CD4-positive, alpha-beta T cell treated with Interleukin-1 beta for 1 hour (primary cell): ENCODE measurements around the gene TRIM63.
A peak's percentile ranks its signal among the peaks of the same experiment; 100 is the strongest.

Experiments
- DNase-seq, 2 donors: peaks; one replicate each; pipeline ENCODE4 v3.0.0-alpha.2; 2020 to 2022

Gene TRIM63

DNA sequence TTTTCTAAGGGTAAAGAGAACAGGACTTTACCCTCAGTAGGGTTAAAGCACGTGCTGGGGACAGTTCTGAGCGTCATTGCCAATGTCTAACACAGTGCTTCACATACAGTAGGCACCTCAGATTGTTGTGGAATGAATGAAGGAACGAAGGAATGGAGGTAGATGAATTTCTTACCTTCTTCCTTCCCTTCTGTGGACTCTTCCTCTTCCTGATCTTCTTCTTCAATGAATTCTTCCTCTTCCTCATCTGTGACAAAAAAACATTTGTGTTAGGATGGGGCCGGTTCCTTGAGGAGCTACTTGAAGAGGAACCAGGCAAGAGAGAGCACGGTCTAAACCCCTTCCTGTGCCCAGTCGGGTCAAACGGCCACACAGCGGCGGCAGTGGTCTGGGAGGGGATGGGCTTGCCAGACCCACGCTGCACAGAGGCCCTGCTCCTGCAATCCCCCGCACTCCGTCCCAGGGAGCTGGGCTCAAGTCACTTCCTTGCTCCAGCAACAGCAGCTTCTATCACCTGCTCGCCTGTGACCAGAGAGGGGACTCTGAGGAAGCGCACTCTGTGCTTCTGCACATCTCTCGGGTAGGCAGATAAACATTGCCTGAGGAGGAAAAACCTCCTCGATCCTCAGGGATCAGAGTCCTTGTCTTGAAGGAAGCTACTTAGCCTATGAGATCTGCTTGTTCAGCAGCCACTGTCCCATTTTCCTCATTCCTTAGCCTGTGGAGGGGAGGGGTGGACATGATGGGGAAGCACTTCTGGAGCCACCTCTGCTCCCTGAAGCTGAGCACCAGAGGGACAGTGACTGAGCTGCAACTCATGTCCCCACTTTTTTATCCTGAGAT is 13.5 kb downstream of the TRIM63 start:
- DNase-seq: no peak

DNA sequence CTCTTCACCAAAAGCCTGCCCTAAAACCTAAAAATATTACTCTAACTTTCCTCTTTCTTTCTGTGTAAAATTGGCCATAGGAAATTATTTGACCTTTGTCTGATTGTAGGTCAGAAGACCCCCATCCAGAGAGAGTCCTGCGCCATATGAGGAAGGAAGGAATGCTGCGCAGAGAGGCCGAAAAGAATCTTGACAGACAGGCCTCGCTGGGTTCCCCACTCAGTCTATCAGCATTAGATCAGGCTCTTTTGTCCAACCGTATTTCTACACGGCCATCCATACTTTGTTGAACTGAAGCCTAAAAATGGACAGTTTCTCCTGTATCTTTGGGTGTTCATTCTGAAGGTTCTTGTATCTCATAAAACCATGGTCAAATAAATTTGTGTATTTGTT is 17.2 kb downstream of the TRIM63 start:
- DNase-seq: no peak

DNA sequence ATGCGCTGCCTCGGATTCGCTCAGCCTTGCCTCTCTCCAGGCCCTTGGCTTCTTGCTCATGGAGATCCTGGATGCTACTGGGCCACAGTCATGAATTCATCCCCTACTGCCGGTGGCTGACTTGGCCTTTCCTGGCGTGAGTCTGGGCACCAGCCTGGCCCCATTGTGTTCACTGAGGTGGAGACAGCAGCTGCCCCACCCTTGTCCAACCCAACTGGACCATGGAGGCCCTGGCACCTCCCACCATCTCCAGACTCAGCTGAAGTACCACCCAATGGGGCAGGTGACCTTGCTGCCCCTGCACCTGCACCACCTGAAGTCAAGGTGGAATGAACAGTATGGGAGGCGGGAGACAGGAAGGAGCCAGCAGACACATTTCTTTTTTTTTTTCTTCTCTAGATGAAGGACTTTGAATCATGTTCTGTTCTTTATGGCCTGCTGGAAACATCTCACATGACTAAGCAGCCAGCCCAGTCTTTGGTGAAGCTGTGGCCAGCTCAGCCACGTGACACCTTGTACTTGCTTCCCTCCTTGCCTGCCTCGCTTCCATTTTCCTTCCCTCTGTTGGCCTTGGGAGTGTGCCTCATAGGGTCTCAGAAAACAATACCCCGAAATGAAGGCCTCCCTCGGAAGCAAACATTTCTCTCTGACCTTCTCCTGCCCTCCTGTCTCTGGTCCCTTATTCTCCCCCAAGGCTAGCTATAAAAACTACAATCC is 17.7 kb downstream of the TRIM63 start:
- DNase-seq: no peak

DNA sequence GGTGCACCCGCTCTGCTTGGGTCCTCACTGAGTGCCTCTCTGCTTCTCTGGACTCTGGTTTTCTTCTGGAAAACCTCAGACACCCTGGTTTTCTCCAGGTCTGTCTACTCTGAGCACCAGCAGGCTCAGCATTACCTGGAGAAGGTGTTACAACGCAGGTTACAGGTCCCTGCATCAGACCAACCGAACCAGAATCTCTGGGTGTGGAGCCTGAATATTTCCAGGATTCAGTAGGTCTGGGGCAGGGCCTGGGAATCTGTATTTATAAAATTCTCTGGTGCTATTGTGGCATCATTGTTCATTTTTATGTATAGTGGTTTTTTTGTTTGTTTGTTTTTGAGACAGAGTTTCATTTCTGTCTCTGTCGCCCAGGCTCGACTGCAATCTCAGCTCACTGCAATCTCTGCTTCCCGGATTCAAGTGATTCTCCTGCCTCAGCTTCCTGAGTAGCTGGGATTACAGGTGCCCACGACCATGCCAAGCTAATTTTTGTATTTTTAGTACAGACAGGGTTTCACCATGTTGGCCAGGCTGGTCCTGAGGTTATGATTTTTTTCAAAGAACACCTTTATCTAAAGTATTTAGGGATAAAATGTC is 20.1 kb downstream of the TRIM63 start:
- no peak for DNase-seq

DNA sequence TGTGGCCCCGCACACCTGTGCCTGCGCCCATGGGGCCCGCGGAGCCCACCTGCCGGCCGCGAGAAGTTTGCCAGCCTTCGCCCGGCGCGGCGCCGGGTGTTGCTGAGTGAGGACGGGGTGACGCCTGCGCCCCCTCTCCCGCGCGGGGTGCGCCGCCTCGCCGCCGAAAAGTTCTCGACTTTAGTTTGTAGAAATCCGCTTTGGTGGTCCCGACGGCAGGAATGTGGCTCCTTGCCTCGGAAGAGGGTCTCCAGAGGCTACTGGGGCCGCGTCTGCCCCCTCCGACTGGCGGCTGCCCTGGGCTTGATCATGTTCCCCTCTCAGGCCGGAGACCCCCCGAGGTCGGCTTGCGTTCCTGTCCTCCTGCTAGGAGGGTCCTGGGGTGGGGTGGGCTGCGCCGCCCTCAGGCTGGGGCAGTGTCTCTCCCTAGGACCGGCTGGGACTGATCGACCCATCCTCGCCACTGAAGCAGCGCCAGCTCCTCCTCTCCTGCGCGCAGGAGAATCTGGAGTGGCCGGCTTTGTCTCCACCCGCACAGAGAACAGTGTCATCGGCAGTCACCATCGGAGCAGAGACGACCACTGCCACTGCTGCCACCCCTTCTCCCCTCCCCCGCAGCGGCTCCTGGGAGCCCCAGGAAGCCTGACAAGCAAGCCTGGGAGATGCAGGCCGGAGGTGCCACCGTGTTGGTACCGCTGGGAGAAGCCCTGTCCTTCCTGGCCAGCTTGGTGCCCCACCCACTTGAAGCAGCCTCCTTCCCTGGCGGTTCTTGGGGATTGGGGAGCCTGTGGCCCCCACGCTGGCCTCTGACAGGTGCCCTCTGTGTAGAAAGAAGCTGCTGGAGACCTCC is 21.0 kb downstream of the TRIM63 start:
- DNase-seq: no peak

DNA sequence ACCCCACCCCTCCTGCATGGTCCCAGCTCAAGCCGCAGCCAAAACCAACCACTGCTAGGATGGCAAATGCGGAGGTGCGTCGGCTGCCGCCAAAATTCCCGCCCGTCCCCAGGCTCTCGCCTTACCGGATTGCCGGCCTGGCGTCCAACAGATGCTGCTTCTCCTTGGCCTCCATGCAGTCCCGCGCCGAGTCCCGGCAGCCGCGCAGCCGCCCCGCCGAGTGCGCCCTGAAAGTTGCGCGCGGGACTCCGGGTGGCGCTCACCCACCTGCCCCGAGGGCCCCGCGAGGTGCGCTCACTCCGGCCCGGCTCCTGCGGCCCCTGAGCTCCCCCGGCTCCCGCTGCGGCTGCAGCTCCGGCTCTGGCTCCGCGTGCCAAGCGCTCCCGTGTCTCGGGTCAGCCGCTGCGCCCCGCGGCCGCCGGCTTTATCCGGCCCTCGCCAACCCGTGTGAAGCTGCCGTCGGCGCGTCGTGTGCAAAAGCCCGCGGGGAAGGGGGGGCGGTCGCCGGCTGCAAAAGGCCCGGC is 21.6 kb downstream of the TRIM63 start, which contains the start of gene SLC30A2:
SLC30A2 (minus strand) TSS at position 397 of the 524 bp plus-strand sequence; CDS start at position 175, 222 bp downstream.
- no peak for DNase-seq

DNA sequence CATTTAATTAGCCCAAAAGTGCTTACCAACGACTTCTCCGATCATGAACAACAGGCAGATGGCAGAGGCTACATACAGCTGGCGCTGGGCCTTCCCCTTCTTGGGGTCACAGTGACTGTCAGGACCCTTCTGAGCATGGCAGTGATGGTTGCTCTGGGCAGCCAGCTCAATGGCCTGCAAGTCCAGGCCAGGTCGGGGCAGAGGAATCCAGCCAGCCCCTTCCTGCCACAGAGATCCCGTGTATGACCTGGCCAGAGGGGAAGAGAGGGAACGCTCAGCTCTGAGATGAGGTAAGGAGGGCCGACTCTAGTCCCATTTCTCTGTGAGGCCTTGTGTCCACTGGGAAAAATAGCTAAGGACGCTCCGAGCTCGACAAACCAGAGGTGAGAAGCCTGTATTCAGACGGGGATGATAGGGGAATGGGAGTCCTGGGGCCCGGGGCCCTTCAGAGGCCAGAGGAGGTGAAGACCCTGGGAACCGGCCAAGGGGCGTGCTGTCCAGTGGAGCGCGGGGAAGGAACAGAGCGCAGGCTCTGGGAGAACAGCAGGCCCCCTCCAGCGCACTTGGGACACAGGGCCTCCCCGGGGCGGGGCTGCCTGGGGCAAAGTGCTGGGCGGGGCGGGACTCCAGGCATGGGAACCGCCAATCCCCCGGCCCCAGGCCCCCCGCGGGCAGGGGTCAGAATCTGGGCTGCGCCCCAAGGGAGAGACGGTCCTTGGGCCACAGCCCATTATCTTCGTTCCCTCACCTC is 22.3 kb downstream of the TRIM63 start:
- DNase-seq: no peak

DNA sequence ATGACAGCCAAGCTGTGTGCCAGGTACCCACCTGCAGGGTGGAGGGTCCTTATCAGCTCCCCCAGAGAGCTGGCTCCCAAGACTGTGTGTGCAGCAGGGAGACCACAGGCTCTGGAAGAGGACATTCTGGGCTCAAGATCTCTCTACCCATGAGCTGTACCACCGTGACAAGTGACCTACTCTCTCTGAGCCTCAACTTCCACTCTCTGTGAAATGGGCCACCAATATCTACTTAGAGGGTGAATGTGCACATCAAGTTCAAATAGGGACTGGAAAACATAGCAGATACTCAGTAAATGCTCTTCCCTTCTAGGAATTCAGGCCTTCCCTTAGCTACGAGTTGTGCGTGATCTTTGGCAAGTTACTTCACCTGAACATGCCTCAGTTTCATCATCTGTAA is 23.0 kb downstream of the TRIM63 start:
- DNase-seq: no peak

DNA sequence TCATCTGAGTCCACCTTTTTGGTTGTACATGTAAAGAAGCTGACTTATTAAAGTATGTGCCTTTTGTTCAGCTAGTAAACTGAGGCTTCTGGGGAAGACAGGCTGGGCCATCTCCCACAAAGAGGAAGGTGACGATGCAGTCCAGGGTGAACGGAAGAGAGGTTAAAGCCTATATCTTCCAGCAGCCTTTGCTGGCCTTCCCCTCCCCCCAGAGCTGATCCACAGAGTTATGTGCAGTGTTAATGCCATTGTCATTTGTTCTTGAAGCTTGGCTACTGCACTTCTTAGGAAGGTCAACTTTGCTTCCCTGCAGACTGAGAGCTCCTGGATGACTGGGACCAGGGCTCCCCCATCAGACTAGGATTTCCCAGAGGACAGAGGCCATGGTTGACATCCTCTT is 23.7 kb downstream of the TRIM63 start:
- no peak for DNase-seq

DNA sequence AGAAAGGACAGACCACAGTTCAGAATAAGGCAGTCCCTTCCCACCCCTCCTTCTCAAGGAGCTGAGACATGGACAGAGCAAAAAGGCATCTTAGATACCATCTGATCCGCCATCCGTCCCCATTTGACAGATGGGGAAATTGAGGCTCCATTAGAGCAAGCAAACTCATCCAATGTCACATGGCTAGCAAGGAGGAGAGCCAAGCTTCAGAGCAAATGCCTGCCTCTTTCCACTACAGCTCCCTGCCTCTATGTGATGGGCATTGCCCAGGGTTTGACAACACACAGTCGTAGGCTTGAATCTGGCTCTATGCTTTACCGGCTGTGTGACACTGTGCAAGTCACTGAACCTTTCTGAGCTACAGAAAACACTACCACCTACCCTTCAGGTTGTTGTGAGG is 25.5 kb downstream of the TRIM63 start:
- DNase-seq: no peak

DNA sequence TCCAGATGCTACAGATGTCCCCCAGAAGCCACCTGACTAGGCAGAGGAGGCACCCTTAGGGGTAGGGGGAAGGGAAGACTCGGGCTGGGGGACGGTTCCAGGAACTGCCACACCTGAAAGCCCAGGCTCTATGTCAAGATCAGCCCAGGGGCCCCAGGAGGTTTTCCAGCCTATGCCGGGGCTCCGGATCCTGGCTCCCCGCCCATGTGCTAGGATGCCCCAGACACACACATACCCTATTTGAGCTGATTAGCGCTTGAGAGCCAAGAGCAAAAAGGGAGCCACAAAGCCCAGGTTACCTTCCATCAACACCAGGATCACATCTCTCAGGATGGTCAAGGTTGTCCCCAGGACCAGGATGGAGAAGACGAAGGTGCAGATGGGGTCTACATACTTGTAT is 26.0 kb downstream of the TRIM63 start:
- DNase-seq: no peak

DNA sequence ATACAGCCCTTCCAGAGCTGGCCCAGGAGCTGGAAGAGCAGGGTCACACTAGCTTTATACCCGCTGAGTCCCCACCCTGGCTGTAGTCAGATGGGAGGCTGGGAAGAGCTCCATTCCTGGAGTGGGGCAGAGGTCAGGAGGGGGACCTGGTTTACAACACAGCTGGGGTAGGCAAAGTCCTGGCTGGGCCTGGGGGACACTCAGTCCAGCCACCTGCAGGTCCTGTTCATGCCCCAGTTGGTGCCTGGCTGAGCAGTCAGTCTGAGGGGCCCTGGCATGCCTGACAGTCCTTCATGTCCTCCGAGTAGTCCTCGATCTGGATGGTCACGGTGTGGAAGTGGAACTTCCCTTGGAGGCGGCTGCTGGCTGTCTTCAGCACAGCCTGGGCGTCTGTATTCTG is 28.5 kb downstream of the TRIM63 start:
- no peak for DNase-seq

DNA sequence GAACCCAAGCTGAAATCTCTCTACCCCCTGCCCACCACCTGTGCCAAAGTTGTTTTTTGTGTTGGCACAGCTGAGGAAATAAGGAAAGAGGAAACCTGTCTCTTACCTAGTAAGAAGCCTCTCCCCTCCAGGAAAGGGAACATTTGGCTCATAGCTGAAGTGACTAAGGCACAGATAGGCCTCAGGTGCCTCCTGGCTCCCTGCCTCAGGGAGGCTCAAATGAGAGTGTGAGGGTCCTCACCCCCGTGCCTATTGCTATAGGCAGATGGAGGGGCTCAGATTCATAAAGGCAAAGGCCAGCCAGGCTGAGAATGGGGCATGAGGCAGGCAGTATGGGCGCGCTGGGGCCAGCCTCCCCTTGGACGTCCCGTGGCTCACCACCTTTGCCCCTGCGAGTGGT is 29.0 kb downstream of the TRIM63 start:
- no peak for DNase-seq

DNA sequence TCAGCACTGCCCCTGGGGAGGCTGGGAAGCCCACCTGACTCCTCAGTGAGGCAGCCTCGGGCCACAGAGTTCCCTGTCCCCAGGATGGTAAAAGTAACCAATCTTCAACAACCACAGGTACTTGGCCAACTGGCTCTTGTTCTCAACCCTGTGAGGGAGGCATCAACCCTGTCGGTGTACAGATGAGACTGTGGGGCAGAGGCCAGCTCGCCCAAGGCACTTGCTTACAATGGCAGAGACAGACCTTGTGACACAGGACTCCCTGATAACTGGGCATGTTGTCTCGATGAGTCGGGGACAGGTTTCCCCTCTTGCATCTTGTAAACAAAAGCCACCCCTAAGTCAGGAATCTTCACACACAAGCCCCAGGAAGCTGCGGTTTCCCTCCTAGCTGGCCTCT is 29.5 kb downstream of the TRIM63 start:
- no peak for DNase-seq

DNA sequence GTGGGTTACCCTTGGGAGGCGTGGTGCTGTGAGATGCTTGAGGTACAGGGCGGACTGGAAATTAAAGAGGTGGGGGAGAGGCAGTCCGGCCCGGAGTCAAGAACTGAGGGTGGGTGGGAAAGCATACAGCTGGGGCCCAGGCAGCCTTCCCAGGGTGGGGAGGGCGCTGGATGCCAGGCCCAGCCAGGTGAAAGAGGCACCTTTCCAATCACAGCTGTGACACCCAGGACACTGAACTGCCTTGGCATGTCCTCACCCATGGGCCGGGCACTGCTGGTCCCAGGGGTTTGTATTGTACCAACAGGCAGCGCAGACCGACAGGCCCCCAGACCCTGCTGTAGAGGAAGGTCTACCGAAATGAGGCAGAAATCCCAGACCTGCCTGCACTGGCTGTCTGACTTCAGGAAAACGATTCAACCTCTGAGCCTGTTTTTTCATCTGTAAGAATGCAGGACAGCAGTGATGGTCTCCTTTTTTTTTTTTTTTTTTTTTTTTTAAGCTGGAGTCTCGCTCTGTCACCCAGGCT is 30.6 kb downstream of the TRIM63 start:
- no peak for DNase-seq

DNA sequence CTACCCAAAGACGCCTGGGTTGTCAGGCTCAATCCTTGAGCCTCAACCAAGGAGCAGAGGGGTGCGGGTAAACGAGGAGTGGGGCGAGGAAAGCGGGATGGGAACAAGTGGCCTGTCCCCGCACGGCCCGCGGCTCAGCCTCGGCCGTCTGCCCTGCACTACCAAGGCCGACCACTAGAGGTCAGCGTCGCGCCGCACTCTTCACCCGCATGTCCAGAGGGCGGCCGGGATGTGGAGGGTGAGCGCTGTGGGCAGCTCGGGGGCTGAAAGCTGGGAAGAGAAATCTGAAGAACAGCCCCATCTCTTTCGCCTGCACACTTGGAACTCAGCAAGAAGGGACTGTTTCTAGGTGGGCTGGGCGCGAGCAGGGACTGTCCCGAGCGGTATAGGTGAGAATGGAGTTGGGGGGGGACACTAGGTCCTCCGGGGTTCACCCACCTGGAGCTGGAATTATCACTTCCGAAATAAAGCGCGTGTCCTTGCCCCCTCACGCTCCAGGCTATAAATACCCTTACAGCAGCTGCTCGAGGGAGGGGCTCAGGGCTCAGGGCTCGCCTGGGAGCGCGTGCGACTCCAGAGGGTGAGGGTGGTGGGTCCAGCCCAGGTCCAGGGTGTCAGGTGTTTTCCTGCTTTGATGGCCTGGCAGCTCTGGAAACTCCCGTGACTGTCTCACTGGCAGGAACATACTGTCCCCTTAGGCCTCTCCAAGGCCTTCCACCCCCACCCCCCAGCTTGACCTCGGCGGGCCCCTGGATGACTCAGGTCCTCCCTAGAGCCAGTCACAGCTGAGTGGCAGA is 31.3 kb downstream of the TRIM63 start:
- DNase-seq: peak; percentile 71 to 79

DNA sequence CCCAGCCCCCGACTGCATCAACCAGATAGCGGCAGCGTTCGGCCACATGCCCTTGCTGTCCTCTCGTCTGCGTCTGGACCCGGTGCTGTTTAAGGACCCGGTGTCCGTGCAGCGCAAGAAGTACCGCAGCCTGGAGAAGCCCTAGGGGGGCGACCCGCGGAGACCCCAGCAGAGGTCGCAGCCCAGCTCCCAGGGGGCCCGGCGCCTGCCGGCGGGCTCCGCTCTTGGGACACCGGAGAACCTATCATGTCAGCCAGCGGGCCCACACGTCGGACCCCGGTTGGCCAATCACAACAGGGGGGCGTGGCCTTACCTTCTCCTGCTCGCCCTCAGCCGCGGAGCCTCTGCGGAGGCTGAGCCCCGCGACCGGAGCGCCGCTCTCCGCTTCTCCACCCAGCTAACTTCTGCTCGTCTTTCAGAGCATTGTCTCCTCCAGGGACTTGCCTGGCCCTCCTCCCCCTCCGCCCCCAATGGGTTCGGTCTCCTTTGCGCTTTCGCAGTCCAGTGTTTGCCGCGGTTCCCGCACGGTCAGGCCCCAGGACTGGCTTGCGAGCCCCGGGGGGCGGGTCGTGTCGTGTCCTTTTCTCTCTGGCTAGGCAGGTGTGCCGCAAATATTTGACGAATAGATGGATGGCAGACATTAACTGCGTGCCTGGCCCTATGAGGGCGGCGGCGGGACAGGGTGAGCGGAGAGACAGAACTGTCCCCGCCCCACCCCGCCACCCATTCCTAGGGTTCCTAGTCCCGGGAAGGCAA is 32.0 kb downstream of the TRIM63 start:
- DNase-seq: peak; percentile 93

DNA sequence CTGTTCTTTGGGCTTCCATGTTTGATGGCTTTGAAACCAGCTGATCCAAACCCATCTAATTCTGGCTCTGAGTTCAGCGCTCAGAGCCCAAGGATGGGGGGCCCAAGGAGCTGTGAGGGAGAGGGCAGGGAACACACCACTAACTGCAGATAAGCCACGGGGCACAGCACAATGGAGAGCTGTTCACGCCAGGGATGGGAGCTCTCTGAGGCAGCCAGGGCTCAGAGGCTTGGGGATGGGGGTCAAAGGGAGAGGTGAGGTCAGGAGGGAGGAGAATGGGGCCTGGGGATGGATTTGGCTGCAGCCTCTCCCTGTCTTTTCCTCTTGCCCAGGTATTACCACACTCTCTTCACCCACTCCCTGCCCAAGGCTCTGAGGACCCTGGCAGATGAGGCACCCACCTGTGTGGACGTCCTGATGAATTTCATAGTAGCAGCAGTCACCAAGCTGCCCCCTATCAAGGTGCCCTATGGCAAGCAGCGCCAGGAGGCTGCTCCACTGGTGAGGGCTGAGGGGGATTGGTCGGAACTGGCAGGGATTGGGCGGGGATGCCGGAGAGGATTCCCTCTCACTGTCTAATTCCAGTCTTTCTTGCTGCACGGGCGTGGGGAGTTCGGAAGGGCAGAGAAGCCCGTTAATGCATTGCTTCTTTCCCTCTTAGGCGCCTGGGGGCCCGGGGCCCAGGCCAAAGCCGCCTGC is 32.8 kb downstream of the TRIM63 start:
- no peak for DNase-seq

DNA sequence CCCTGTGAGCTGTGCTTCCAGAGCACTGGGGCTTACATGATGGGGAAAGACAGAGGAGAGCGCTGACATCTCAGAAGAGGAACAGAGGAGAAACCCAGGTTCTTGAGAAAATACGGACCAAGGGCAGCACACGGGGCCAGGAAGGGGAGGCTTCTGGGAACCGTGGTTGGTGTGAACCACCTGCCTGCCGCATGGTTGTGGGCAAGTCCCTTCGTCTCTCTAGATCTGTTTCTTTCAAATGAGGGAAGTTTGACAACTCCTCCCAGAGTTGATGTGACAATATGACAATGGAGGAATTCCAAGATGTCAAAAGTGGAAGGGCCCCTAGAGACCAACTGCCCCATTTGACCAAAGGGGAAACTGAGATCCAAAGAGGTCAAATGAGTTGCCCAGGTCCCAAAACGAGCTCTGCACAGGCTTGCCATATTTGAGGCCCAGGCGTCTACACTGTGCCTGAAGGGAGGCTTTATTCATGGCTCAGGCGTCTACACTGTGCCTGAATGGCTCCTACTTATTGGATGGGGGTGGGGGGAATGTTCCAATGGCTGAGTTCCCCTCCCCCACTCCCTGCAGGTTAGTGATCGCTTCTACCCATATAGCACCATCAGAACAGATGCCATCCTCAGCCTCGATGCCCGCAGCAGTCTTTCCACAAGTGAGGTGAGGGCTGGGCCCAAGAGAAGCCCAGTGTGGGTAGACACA is 34.6 kb downstream of the TRIM63 start:
- DNase-seq: no peak
